ENCODE data around the gene RGS6. TPM values are rescaled to one million over a fixed set of nuclear protein-coding genes. Genes with fewer than 3 reads are reported as not detected.

RGS6 gene
- total and polyA plus RNA-seq, 4 donors = 0.06 to 5.3 (median 0.17) TPM; not detected in 1

DNA sequence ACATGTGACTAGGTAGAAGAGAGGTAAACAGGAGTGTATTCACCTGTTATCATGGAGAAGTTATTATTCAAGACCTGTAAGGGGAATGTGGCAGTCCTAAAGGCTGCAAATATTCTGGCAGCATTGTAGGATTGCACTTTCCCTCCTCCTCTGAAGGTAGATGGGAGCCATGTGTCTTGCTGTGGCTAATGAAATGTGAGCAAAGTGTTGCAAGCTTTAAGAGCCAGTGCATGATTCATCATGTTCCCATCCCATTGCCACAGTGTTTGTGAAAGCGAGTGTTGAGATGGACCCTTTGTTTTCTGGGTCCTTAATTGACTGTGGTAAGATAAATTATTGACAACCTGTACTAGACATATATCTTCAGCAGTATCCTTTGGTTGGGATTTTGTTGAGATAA lies 128.7 kb downstream of the RGS6 start:
- H3K27ac ChIP-seq (ENCODE audit: low read depth in 1 of 2, low read length in 2 of 2) = no peak overlapping the region
- no peaks in the 10 kb centered on the region for H3K4me1 ChIP-seq (ENCODE audit: control insufficient read depth in 4 of 4, insufficient read depth in 4 of 4, low read length in 3 of 4)
- DNase-seq (ENCODE audit: low spot score) = no peak
- no peaks in the 10 kb centered on the region for H3K36me3 ChIP-seq (ENCODE audit: control insufficient read depth in 4 of 4, insufficient read depth in 3 of 4, low read depth in 1 of 4, low read length in 3 of 4)
- TF ChIP-seq EGR1 (IDR thresholded peaks at IDR 0.05; ENCODE audit: low read depth in 2 of 2) = no peak
- 78% methylated on average over 1 of the region's 1 CpG for WGBS
- H3K9ac ChIP-seq (ENCODE audit: low read depth in 1 of 2, low read length in 2 of 2) = no peak overlapping the region
- H3K9me3 ChIP-seq (ENCODE audit: control insufficient read depth in 4 of 4, low read length in 3 of 4) = no peaks in the 10 kb centered on the region
- no peaks in the 10 kb centered on the region for H3K27me3 ChIP-seq (ENCODE audit: control insufficient read depth in 4 of 4, insufficient read depth in 4 of 4, low read length in 3 of 4)
- H3K4me3 ChIP-seq (ENCODE audit: low read depth in 1 of 3, low read length in 3 of 3) = no peak overlapping the region

DNA sequence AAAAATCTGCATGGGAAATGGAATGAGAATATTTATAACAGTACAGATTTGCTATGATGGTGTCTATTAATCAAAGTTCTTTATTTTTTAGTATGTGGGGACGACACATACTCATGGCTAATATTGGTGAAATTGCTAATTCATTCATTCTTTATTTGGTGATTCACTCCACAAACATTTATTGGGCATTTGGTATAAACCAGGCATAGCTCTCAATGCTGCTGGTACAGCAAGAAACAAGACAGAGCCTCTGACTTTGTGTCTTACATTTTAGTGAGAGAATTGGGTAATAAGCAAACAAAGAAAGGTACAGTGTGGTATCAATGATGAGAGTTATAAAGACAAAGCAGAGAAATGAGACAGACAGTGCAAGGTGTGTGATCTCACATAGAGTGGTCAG lies 129.5 kb downstream of the RGS6 start:
- Histone ChIP-seq H3K9me3 (ENCODE audit: control insufficient read depth in 4 of 4, low read length in 3 of 4) (no peaks in the 10 kb centered on the region), H3K9ac (ENCODE audit: low read depth in 1 of 2, low read length in 2 of 2) (no peak overlapping the region), H3K27ac (ENCODE audit: low read depth in 1 of 2, low read length in 2 of 2) (no peak overlapping the region), H3K4me1 (ENCODE audit: control insufficient read depth in 4 of 4, insufficient read depth in 4 of 4, low read length in 3 of 4) (no peaks in the 10 kb centered on the region), H3K27me3 (ENCODE audit: control insufficient read depth in 4 of 4, insufficient read depth in 4 of 4, low read length in 3 of 4) (no peaks in the 10 kb centered on the region), H3K4me3 (ENCODE audit: low read depth in 1 of 3, low read length in 3 of 3) (no peak overlapping the region), H3K36me3 (ENCODE audit: control insufficient read depth in 4 of 4, insufficient read depth in 3 of 4, low read depth in 1 of 4, low read length in 3 of 4) (no peaks in the 10 kb centered on the region)
- WGBS = 46% methylated on average over 1 of the region's 1 CpG
- no peak for TF ChIP-seq TAF1 (conservative IDR thresholded peaks at IDR 0.05)
- TF ChIP-seq, protein P1, sequence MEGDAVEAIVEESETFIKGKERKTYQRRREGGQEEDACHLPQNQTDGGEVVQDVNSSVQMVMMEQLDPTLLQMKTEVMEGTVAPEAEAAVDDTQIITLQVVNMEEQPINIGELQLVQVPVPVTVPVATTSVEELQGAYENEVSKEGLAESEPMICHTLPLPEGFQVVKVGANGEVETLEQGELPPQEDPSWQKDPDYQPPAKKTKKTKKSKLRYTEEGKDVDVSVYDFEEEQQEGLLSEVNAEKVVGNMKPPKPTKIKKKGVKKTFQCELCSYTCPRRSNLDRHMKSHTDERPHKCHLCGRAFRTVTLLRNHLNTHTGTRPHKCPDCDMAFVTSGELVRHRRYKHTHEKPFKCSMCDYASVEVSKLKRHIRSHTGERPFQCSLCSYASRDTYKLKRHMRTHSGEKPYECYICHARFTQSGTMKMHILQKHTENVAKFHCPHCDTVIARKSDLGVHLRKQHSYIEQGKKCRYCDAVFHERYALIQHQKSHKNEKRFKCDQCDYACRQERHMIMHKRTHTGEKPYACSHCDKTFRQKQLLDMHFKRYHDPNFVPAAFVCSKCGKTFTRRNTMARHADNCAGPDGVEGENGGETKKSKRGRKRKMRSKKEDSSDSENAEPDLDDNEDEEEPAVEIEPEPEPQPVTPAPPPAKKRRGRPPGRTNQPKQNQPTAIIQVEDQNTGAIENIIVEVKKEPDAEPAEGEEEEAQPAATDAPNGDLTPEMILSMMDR (IDR thresholded peaks at IDR 0.05; ENCODE audit: low read depth, low read length, missing input control) = no peak
- TF ChIP-seq, protein P2, sequence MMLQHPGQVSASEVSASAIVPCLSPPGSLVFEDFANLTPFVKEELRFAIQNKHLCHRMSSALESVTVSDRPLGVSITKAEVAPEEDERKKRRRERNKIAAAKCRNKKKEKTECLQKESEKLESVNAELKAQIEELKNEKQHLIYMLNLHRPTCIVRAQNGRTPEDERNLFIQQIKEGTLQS (IDR thresholded peaks at IDR 0.05) = no peak
- DNase-seq (ENCODE audit: low spot score) = no peak

DNA sequence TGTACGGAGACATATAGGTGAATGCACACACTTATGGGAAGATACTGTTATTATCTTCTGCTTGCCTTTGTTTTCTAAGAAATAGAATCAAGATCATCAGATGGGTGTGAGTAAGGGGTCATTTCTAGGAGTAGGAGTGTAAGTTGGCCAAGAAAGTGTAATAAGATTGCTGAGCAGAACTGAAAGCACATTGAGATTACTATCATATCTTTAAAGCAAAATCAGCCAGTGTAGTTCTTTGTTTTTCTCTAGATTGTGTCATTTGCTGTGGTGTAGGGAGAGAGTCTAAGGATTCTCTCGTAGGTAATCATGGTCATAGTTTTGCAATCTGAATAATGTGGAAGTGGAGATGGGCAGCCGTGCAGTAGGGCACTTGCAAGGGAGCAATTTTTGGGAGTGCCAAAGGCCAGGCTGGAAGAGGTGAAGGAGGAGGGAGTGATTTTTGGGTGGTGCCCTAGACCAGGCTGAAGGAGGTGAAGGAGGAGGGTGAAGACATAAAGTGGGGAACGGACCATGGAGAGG lies 131.6 kb downstream of the RGS6 start:
- 73% methylated on average over 4 of the region's 4 CpGs for WGBS
- TF ChIP-seq GABPA (IDR thresholded peaks at IDR 0.05 in 1 of 2, conservative IDR thresholded peaks at IDR 0.05 in 1 of 2) = no peak
- TF ChIP-seq SP1 (IDR thresholded peaks at IDR 0.05) = no peak
- no peak for TF ChIP-seq HNF4A (conservative IDR thresholded peaks at IDR 0.05)
- no peak for TF ChIP-seq EGR1 (IDR thresholded peaks at IDR 0.05; ENCODE audit: low read depth in 2 of 2)
- TF ChIP-seq, protein P3, sequence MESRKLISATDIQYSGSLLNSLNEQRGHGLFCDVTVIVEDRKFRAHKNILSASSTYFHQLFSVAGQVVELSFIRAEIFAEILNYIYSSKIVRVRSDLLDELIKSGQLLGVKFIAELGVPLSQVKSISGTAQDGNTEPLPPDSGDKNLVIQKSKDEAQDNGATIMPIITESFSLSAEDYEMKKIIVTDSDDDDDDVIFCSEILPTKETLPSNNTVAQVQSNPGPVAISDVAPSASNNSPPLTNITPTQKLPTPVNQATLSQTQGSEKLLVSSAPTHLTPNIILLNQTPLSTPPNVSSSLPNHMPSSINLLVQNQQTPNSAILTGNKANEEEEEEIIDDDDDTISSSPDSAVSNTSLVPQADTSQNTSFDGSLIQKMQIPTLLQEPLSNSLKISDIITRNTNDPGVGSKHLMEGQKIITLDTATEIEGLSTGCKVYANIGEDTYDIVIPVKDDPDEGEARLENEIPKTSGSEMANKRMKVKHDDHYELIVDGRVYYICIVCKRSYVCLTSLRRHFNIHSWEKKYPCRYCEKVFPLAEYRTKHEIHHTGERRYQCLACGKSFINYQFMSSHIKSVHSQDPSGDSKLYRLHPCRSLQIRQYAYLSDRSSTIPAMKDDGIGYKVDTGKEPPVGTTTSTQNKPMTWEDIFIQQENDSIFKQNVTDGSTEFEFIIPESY (IDR thresholded peaks at IDR 0.05) = no peak
- TF ChIP-seq, protein P4, sequence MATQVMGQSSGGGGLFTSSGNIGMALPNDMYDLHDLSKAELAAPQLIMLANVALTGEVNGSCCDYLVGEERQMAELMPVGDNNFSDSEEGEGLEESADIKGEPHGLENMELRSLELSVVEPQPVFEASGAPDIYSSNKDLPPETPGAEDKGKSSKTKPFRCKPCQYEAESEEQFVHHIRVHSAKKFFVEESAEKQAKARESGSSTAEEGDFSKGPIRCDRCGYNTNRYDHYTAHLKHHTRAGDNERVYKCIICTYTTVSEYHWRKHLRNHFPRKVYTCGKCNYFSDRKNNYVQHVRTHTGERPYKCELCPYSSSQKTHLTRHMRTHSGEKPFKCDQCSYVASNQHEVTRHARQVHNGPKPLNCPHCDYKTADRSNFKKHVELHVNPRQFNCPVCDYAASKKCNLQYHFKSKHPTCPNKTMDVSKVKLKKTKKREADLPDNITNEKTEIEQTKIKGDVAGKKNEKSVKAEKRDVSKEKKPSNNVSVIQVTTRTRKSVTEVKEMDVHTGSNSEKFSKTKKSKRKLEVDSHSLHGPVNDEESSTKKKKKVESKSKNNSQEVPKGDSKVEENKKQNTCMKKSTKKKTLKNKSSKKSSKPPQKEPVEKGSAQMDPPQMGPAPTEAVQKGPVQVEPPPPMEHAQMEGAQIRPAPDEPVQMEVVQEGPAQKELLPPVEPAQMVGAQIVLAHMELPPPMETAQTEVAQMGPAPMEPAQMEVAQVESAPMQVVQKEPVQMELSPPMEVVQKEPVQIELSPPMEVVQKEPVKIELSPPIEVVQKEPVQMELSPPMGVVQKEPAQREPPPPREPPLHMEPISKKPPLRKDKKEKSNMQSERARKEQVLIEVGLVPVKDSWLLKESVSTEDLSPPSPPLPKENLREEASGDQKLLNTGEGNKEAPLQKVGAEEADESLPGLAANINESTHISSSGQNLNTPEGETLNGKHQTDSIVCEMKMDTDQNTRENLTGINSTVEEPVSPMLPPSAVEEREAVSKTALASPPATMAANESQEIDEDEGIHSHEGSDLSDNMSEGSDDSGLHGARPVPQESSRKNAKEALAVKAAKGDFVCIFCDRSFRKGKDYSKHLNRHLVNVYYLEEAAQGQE (IDR thresholded peaks at IDR 0.05) = no peak
- TF ChIP-seq FOXA2 (IDR thresholded peaks at IDR 0.05) = no peak
- TF ChIP-seq HNF4G (IDR thresholded peaks at IDR 0.05) = no peak
- TF ChIP-seq NR2F2 (IDR thresholded peaks at IDR 0.05) = no peak
- TF ChIP-seq JUND (IDR thresholded peaks at IDR 0.05) = no peak
- TF ChIP-seq, protein P2 (IDR thresholded peaks at IDR 0.05) = no peak
- TF ChIP-seq, protein P5, sequence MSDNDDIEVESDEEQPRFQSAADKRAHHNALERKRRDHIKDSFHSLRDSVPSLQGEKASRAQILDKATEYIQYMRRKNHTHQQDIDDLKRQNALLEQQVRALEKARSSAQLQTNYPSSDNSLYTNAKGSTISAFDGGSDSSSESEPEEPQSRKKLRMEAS (IDR thresholded peaks at IDR 0.05) = no peak
- no peak for TF ChIP-seq FOXA1 (IDR thresholded peaks at IDR 0.05)

More for the DNA sequence above, 131.6 kb downstream of the RGS6 start:
- no peaks in the 10 kb centered on the region for H3K36me3 ChIP-seq (ENCODE audit: control insufficient read depth in 4 of 4, insufficient read depth in 3 of 4, low read depth in 1 of 4, low read length in 3 of 4)
- H3K9me3 ChIP-seq (ENCODE audit: control insufficient read depth in 4 of 4, low read length in 3 of 4) = no peaks in the 10 kb centered on the region
- H3K4me3 ChIP-seq (ENCODE audit: low read depth in 1 of 3, low read length in 3 of 3) = no peak overlapping the region
- H3K27me3 ChIP-seq (ENCODE audit: control insufficient read depth in 4 of 4, insufficient read depth in 4 of 4, low read length in 3 of 4) = no peaks in the 10 kb centered on the region
- DNase-seq (ENCODE audit: low spot score) = no peak
- no peak overlapping the region for H3K27ac ChIP-seq (ENCODE audit: low read depth in 1 of 2, low read length in 2 of 2)
- no peaks in the 10 kb centered on the region for H3K4me1 ChIP-seq (ENCODE audit: control insufficient read depth in 4 of 4, insufficient read depth in 4 of 4, low read length in 3 of 4)
- no peak overlapping the region for H3K9ac ChIP-seq (ENCODE audit: low read depth in 1 of 2, low read length in 2 of 2)
